T-helper 1 cell treated with Interleukin-12 subunit alpha and Interleukin-12 subunit beta and Interleukin-4 antibody, amounts not matched to agents 30 ng/mL and 1 ng/mL, for 36 hours (primary cell): Measurements from ENCODE around the gene TAMALIN. TPM values are rescaled to one million over a fixed set of nuclear protein-coding genes. Genes with fewer than 3 reads are reported as not detected.

Experiments used
- intact Hi-C: fragments of 100-400 bp; cut with micrococcal nuclease; formaldehyde crosslinking; loops from one replicate; pipeline ENCODE4 v1.15.1; 2024
- total RNA-seq: library from RNA; stranded (reverse); gene quantifications from 2 replicates; pipeline ENCODE4 v1.2.3, GENCODE V29; 2022

The TAMALIN gene
- total RNA-seq, 1 donor from 2014 or later = 3.9 TPM

GRCh38 chr12:52032804-52033445, 26.2 kb downstream of the TAMALIN start:
- intact Hi-C loops = loop anchor here (1.0 kb wide), 3 partner anchors 8 to 36 kb away; partner anchors contain the start of genes ATG101 and NR4A1

GRCh38 chr12:52033446-52034140, 26.8 kb downstream of the TAMALIN start:
- intact Hi-C loops = loop anchor here (1.0 kb wide), 3 partner anchors 8 to 36 kb away; partner anchors contain the start of genes ATG101 and NR4A1

- intact Hi-C loops = no loop called here
Observed at GRCh38 chr12:52035190-52035589, 28.4 kb downstream of the TAMALIN start.

GRCh38 chr12:52035926-52036325, 29.2 kb downstream of the TAMALIN start:
- intact Hi-C loops = no loop called here

- intact Hi-C loops = loop anchor here (1.0 kb wide), 2 partner anchors 15 to 33 kb away; partner anchors contain the start of genes ATG101 and NR4A1
Observed at GRCh38 chr12:52036587-52037171, 29.9 kb downstream of the TAMALIN start.

GRCh38 chr12:52037248-52037861, 30.6 kb downstream of the TAMALIN start:
- intact Hi-C loops = loop anchor here (1.0 kb wide), 2 partner anchors 14 to 32 kb away; partner anchors contain the start of genes ATG101 and NR4A1

- intact Hi-C loops = no loop called here
Observed at GRCh38 chr12:52038447-52038846, 31.7 kb downstream of the TAMALIN start.

- intact Hi-C loops = no loop called here
Observed at GRCh38 chr12:52041035-52041434, 34.3 kb downstream of the TAMALIN start.

GRCh38 chr12:52041695-52042123, 35.0 kb downstream of the TAMALIN start:
- intact Hi-C loops = no loop called here

- intact Hi-C loops = no loop called here
Observed at GRCh38 chr12:52042706-52043385, 36.1 kb downstream of the TAMALIN start.

- intact Hi-C loops = no loop called here
Observed at GRCh38 chr12:52043386-52044212, 36.9 kb downstream of the TAMALIN start.

GRCh38 chr12:52044292-52044983, 37.7 kb downstream of the TAMALIN start:
- intact Hi-C loops = no loop called here

GRCh38 chr12:52045794-52046199, 39.1 kb downstream of the TAMALIN start:
- intact Hi-C loops = no loop called here

GRCh38 chr12:52046859-52047258, 40.1 kb downstream of the TAMALIN start:
- intact Hi-C loops = no loop called here

GRCh38 chr12:52049286-52049685, 42.5 kb downstream of the TAMALIN start:
- intact Hi-C loops = no loop called here

- intact Hi-C loops = loop anchor here (2.0 kb wide), 1 partner anchor 957 kb away; the partner anchor contains the start of gene EIF4B
Observed at GRCh38 chr12:52049688-52050087, 42.9 kb downstream of the TAMALIN start.

- intact Hi-C loops = loop anchor here (2.0 kb wide), 1 partner anchor 957 kb away; the partner anchor contains the start of gene EIF4B
Observed at GRCh38 chr12:52050116-52050757, 43.5 kb downstream of the TAMALIN start.

GRCh38 chr12:52050758-52051541, 44.2 kb downstream of the TAMALIN start, which contains the start of gene NR4A1:
Gene NR4A1, plus strand, starts transcription at chr12:52051442. Its CDS starts 2,887 bp downstream, at chr12:52054329.
- intact Hi-C loops = loop anchor here (1.0 to 2.0 kb wide), 8 partner anchors 14 to 956 kb away; partner anchors contain the start of genes ATG101 and EIF4B
